K562 (cell line): ENCODE measurements around the gene CAMK2B. TPM values are rescaled to one million over a fixed set of nuclear protein-coding genes. Genes with fewer than 3 reads are reported as not detected.

ENCODE experiments used
- ATF1 ChIP-seq, 2 experiments: fragments of 450-650 bp in 1 of 2; IDR thresholded peaks; 2 replicates each; pipeline ENCODE4 v1.6.1; 2016; ENCODE audit warnings: missing compliant biosample characterization in 1 of 2, missing genetic modification characterization in 1 of 2
- BHLHE40 ChIP-seq: IDR thresholded peaks from 2 replicates; pipeline ENCODE4 v1.6.1; 2011; ENCODE audit warnings: low read length, improper control_type of control experiment
- BRD4 ChIP-seq: fragments of 200-600 bp; sonication (generic); IDR thresholded peaks from 2 replicates; pipeline ENCODE4 v1.6.1; 2017; ENCODE audit warnings: inconsistent platforms
- BRF1 ChIP-seq: IDR thresholded peaks from 3 replicates; pipeline ENCODE4 v1.6.1; 2011; ENCODE audit warnings: borderline replicate concordance, mild to moderate bottlenecking; ENCODE audit not compliant: insufficient read length; ENCODE audit errors: extremely low read depth
- CREM ChIP-seq: IDR thresholded peaks from 2 replicates; pipeline ENCODE4 v1.6.1; 2014; ENCODE audit warnings: antibody characterized with exemption, low read depth
- EP300 ChIP-seq: IDR thresholded peaks from 2 replicates; pipeline ENCODE4 v1.6.1; 2012; ENCODE audit warnings: low read length, improper control_type of control experiment
- EP400 ChIP-seq: fragments of 450-650 bp; IDR thresholded peaks from 2 replicates; pipeline ENCODE4 v1.6.1; 2017; ENCODE audit warnings: antibody characterized with exemption, mild to moderate bottlenecking, moderate library complexity
- HMG20A ChIP-seq: fragments of 450-650 bp; formaldehyde crosslinking; conservative IDR thresholded peaks from 2 replicates; pipeline ENCODE4 v1.4.0; 2020; ENCODE audit warnings: mild to moderate bottlenecking, mixed read lengths
- HNRNPH1 ChIP-seq: fragments of 200-400 bp; formaldehyde crosslinking; optimal IDR thresholded peaks from 2 replicates; pipeline ENCODE3; 2017; ENCODE audit warnings: low read depth, mild to moderate bottlenecking, low read length, moderate library complexity
- IFI16 ChIP-seq: fragments of 250-450 bp; sonication (Bioruptor Pico); IDR thresholded peaks from 2 replicates; pipeline ENCODE4 v2.1.2; 2022; ENCODE audit warnings: mild to moderate bottlenecking, inconsistent platforms
- KAT8 ChIP-seq: fragments of 450-650 bp; IDR thresholded peaks from 2 replicates; pipeline ENCODE4 v1.6.1; 2016; ENCODE audit warnings: low read depth, mild to moderate bottlenecking
- KLF16 ChIP-seq: IDR thresholded peaks from 2 replicates; pipeline ENCODE4 v1.6.1; 2016; ENCODE audit warnings: antibody characterized with exemption
- MBD2 ChIP-seq: sonication (generic); IDR thresholded peaks from 2 replicates; pipeline ENCODE4 v1.6.1; 2016; ENCODE audit warnings: low read depth, borderline replicate concordance
- MTA2 ChIP-seq: fragments of 450-650 bp; IDR thresholded peaks from 2 replicates; pipeline ENCODE4 v1.6.1; 2016; ENCODE audit warnings: low read depth
- NFIX ChIP-seq: fragments of 250-450 bp; sonication (Bioruptor Pico); IDR thresholded peaks from 2 replicates; pipeline ENCODE4 v1.4.0; 2020; ENCODE audit warnings: low read depth, mild to moderate bottlenecking, moderate library complexity
- RBM15 ChIP-seq: fragments of 200-400 bp; formaldehyde crosslinking; IDR thresholded peaks from 2 replicates; pipeline ENCODE4 v1.6.1; 2018; ENCODE audit warnings: mild to moderate bottlenecking, low read length, moderate library complexity; ENCODE audit not compliant: insufficient read depth
- RNF2 ChIP-seq: sonication (generic); IDR thresholded peaks from 2 replicates; pipeline ENCODE4 v1.6.1; 2016
- RUNX1 ChIP-seq: sonication (generic); IDR thresholded peaks from 2 replicates; pipeline ENCODE4 v1.6.1; 2016; ENCODE audit warnings: antibody characterized with exemption, low read depth
- ZKSCAN1 ChIP-seq: fragments of 150-350 bp; IDR thresholded peaks from 2 replicates; pipeline ENCODE4 v1.6.1; 2016; ENCODE audit warnings: low read depth, low read length
- ZNF121 ChIP-seq: sonication (generic); formaldehyde crosslinking; conservative IDR thresholded peaks from 2 replicates; pipeline ENCODE4 v1.8.0; 2022; ENCODE audit warnings: missing genetic modification reagents
- ZNF197 ChIP-seq: fragments of 200-800 bp; sonication (Bioruptor generic); IDR thresholded peaks from 2 replicates; pipeline ENCODE4 v1.6.1; 2016; ENCODE audit warnings: low read depth, missing genetic modification characterization, missing compliant biosample characterization
- ZNF583 ChIP-seq: fragments of 250-450 bp; sonication (Bioruptor Pico); IDR thresholded peaks from 2 replicates; pipeline ENCODE4 v1.4.0; 2020
- ZNF668 ChIP-seq: fragments of 250-450 bp; sonication (Bioruptor Pico); IDR thresholded peaks from 2 replicates; pipeline ENCODE4 v1.8.0; 2022; ENCODE audit warnings: mild to moderate bottlenecking, inconsistent platforms
- ZNF785 ChIP-seq: fragments of 250-450 bp; sonication (Bioruptor Pico); IDR thresholded peaks from 2 replicates; pipeline ENCODE4 v1.4.0; 2020; ENCODE audit warnings: mild to moderate bottlenecking
- polyA plus RNA-seq, 8 experiments: library from polyadenylated mRNA; depleted of rRNA in 4 of 8; stranded (reverse) in 5 of 8; unstranded in 3 of 8; fragments of >200 nt; fragmentation: Nextera tagmentation in 2 of 8; fragmentation: Illumina TruSeq in 1 of 8; extraction: Ambion mirVana in 2 of 8; extraction: Trizol in 1 of 8; gene quantifications; 2 replicates each; pipeline versions ENCODE4 v1.2.1 to v1.2.3, GENCODE V29; 2011 to 2014; ENCODE audit warnings: inconsistent platforms in 1 of 8, missing spikeins in 1 of 8
- total RNA-seq, 7 experiments: library from RNA; depleted of rRNA in 6 of 7; stranded (reverse); fragments of >200 nt in 6 of 7; fragmentation: Illumina TruSeq in 2 of 7; extraction: Trizol in 2 of 7; gene quantifications; 2 replicates each; pipeline versions ENCODE4 v1.2.1 to v1.2.3, GENCODE V29; 2011 to 2021; ENCODE audit warnings: low replicate concordance in 1 of 7
- TF ChIP-seq, protein P1 (sequence below): sonication (generic); formaldehyde crosslinking; IDR thresholded peaks from 2 replicates; pipeline ENCODE4 v1.9.0; 2022; ENCODE audit warnings: mild to moderate bottlenecking, missing genetic modification reagents
- TF ChIP-seq, protein P2 (sequence below): fragments of 450-650 bp; IDR thresholded peaks from 2 replicates; pipeline ENCODE4 v1.6.1; 2016; ENCODE audit warnings: mild to moderate bottlenecking
- TF ChIP-seq, protein P3 (sequence below): fragments of 250-450 bp; sonication (Bioruptor Pico); IDR thresholded peaks from 2 replicates; pipeline ENCODE4 v1.4.0; 2020; ENCODE audit warnings: borderline replicate concordance

CAMK2B gene
- total and polyA plus RNA-seq, 9 of the 15 experiments (the other 6 are each of a cell fraction or from before 2014, with no cell fraction given), result 0.04 to 0.09 (median 0.05) TPM; not detected in 4

DNA sequence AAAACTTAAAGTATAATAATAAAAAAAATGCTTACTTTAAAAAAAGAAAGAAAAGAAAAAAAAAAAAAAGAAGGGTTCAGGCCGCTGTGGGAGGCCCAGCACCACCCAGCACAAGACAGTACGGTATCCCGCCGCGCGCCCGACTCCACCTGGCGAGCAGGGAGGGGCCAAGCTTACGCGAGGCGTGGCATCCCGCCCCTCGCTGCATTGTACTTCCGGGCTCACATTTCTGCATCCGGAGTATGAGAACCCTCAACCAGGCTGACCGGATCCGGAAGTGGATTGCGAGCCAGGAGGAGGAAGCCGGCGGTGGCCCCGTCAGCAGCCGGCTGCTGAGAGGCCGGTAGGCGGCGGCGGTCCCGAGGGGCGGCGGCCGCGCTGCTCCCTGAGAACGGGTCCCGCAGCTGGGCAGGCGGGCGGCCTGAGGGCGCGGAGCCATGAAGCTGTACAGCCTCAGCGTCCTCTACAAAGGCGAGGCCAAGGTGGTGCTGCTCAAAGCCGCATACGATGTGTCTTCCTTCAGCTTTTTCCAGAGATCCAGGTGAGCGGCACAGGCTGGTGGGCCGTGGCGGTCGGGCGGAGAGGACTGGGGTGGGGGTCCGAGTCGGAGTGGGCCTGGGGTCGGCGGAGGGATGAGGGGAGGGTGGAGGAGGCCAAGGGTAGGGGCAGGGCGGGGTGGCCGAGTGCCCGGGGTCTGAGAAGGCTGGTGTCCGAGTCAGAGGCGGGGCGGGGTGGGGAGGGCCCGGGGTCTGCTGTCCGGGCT lies 124.5 kb downstream of the CAMK2B start, which contains the start of gene YKT6 (continued):
- TF ChIP-seq ZNF197 (CRISPR knock-in tag), result no peak
- TF ChIP-seq MTA2, result peak; percentile 76
- no peak for TF ChIP-seq ZNF668
- TF ChIP-seq RUNX1, result no peak
- TF ChIP-seq EP400, result peak; percentile 89
- no peak for TF ChIP-seq NFIX
- TF ChIP-seq EP300, result no peak
- TF ChIP-seq IFI16 (CRISPR knock-in tag), result no peak
- no peak for TF ChIP-seq RBM15
- no peak for TF ChIP-seq BRF1
- TF ChIP-seq HNRNPH1, result no peak
- peak; percentile 82 for TF ChIP-seq CREM
- TF ChIP-seq, protein P1, sequence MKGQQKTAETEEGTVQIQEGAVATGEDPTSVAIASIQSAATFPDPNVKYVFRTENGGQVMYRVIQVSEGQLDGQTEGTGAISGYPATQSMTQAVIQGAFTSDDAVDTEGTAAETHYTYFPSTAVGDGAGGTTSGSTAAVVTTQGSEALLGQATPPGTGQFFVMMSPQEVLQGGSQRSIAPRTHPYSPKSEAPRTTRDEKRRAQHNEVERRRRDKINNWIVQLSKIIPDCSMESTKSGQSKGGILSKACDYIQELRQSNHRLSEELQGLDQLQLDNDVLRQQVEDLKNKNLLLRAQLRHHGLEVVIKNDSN, result no peak
- TF ChIP-seq BHLHE40, result no peak
- TF ChIP-seq, protein P2, sequence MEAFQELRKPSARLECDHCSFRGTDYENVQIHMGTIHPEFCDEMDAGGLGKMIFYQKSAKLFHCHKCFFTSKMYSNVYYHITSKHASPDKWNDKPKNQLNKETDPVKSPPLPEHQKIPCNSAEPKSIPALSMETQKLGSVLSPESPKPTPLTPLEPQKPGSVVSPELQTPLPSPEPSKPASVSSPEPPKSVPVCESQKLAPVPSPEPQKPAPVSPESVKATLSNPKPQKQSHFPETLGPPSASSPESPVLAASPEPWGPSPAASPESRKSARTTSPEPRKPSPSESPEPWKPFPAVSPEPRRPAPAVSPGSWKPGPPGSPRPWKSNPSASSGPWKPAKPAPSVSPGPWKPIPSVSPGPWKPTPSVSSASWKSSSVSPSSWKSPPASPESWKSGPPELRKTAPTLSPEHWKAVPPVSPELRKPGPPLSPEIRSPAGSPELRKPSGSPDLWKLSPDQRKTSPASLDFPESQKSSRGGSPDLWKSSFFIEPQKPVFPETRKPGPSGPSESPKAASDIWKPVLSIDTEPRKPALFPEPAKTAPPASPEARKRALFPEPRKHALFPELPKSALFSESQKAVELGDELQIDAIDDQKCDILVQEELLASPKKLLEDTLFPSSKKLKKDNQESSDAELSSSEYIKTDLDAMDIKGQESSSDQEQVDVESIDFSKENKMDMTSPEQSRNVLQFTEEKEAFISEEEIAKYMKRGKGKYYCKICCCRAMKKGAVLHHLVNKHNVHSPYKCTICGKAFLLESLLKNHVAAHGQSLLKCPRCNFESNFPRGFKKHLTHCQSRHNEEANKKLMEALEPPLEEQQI, result no peak
- no peak for TF ChIP-seq ATF1 (CRISPR knock-in tag; IDR thresholded peaks at IDR 0.05)
- TF ChIP-seq ATF1 (tag; IDR thresholded peaks at IDR 0.05), result peak; percentile 71
- no peak for TF ChIP-seq ZNF583 (CRISPR knock-in tag)
- no peak for TF ChIP-seq RNF2
- no peak for TF ChIP-seq MBD2
- no peak for TF ChIP-seq ZKSCAN1
- TF ChIP-seq, protein P3, sequence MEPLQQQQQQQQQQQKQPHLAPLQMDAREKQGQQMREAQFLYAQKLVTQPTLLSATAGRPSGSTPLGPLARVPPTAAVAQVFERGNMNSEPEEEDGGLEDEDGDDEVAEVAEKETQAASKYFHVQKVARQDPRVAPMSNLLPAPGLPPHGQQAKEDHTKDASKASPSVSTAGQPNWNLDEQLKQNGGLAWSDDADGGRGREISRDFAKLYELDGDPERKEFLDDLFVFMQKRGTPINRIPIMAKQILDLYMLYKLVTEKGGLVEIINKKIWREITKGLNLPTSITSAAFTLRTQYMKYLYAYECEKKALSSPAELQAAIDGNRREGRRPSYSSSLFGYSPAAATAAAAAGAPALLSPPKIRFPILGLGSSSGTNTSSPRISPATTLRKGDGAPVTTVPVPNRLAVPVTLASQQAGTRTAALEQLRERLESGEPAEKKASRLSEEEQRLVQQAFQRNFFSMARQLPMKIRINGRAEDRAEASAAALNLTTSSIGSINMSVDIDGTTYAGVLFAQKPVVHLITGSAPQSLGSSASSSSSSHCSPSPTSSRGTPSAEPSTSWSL, result no peak
- TF ChIP-seq KAT8, result no peak
- TF ChIP-seq BRD4, result 0 out of 2 replicates have a peak, but pooled peaks have one; percentile 39
- TF ChIP-seq ZNF785 (CRISPR knock-in tag), result no peak
- no peak for TF ChIP-seq KLF16
- no peak for TF ChIP-seq ZNF121 (CRISPR knock-in tag)
- TF ChIP-seq HMG20A (CRISPR knock-in tag), result no peak
